Hematopoietic multipotent progenitor cell treated with erythropoietin and hydrocortisone succinate and interleukin-3 and kit ligand, for 17 days (in vitro differentiated cells): ENCODE measurements around the gene GLIS1.

Experiments used
- DNase-seq: peaks from one replicate; pipeline ENCODE4 v3.0.0-alpha.2; 2015; ENCODE audit warnings: low spot score

GLIS1 gene

GRCh38 chr1:53508056-53508990 is 230.6 kb downstream of the GLIS1 start:
- no peak for DNase-seq

DNA sequence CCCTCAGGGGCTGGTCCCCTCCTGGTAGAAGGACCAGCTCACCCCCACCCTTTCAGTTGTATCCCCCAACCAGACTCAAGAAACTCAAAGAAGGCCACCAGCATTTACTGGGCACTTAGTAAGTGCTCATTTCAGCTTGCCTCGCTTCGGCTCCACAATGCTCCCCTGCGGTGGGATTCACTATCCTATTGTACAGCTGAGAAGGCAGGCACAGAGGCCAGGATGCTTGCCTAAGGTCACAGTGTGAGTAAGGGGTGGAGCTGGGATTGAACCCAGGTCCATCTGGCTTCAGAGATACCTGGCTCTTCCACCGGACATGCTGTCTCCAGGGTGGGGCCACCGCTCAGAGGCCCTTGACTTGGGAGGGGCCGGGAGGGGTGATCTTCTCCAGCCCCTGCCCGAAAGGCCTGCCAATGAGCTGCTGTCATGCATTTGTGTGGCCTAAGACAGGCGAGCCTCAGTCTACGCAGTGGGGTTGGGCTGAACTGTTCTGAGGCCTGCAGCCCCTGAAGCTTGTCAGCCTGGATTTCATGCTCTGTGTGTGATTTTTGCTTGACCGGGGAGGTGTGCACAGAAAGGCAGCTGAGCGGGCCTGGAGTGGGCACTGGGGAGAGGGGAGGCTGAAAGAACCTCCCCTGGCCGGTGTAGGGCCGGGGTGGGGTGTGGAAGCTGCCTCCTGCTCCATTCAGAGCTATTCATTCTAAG is 231.7 kb downstream of the GLIS1 start:
- no peak for DNase-seq

GRCh38 chr1:53506355-53507050 is 232.5 kb downstream of the GLIS1 start:
- no peak for DNase-seq

DNA sequence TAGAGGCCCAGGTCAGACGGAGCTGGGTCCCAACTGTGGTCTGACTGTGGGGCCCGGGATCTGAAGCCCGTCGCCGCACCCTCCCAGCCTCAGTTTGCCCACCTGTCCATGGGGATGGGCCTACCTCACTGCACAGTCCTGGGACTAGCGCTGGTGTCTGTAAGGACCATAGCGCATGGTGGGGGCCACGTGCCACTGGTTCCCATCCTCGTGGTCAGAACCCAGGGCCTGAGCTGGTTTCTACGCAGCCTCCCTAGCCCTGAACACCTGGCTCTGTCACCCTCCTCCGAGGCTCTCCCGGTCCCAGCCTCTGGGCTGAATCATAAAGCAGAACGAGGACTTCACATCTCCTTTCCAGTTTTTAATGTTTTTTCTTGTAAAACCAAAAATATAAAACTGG is 233.1 kb downstream of the GLIS1 start:
- no peak for DNase-seq

- DNase-seq, result no peak
Observed at GRCh38 chr1:53505401-53505800, 233.6 kb downstream of the GLIS1 start.

DNA sequence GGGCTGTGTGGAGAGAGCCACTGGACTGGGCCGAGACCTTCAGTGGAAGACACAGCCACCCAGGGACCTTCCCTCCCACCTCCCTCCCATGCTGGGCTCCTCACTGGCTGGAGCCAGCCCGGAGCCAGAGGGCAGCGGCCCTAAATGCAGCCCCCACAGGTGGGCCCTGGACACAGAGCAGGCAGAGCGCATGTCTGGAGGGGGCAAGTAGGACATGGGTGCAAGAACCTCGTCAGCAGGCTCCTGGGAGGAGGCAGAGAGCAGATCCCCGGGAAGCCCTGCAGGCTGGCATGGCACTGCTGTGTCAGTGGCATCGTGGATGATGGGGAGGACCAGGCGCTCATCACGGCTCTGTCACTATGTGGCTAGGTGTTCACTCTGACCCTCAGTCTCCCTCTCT is 234.1 kb downstream of the GLIS1 start:
- DNase-seq, result no peak

- no peak for DNase-seq
Observed at GRCh38 chr1:53503433-53504217, 235.3 kb downstream of the GLIS1 start.

GRCh38 chr1:53502641-53503432 is 236.1 kb downstream of the GLIS1 start:
- no peak for DNase-seq

GRCh38 chr1:53501065-53502005 is 237.6 kb downstream of the GLIS1 start:
- no peak for DNase-seq

DNA sequence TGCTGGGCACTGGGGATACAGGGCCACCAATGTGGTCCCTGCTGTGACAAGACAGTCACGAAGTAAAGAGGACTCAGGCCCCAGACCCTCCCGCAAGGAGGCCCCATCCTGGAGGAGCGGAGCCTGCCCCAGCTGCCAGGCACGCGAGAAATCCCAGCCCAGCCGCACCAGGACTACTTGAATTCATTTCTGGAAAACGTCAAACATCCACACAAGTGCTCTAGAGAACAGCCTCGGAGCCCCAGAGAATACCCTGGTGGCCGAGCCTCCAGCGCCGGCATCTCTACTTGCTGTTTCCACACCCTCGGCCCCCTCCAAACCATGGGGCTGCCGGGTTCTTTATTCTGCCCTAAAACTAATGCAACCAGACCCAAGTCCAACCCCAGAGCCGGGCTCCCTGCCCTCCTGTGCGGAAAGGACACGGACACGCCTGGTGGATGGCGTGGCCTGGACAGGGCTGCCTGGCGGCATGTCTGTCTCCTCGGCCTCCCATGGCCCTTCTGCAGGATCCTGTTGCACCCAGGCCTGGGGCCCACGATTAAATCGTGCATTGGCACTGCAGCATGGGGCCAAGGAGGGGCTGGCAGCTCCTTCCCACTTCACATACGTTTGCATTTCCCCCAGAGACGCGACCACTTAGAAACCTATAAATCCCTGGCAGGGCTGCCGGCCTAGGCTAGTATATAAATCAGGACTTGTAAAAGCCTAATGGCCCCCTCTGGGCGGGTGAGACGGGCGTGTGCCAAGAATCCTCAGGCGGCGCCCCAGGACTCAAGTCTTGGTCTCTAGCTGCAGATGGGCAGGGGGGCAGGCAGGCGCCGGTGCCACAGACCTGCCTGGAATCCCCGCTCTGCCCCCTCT is 238.5 kb downstream of the GLIS1 start:
- DNase-seq, result no peak

- DNase-seq, result no peak
Observed at GRCh38 chr1:53499257-53500203, 239.4 kb downstream of the GLIS1 start.

DNA sequence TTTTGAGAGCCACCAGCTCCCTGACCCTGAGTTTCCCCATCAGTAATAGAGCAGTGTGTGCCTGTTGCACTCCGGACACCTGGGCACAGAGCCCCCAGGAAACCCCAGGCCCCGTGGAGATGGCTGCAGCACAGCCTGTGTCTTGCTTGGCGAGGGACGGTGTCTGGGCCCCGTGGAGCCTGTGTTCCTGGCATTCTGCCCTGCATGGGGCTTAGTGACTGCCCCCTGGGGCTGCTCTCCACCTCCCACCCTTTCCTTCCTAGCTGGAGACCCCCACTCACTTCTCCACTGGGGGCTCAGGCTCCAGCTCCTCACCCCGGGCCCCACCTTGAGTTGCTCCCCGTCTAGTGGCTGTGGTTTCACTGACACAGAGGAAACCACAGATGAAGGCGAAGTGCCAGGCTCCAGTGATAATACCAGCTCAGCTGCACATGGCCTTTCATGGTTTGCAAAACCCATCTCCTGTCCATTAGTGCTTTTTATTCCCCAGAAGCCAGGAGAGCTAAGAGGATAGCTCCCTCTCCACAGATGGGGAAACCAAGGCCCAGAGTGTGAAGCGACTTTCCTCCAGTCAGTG is 240.3 kb downstream of the GLIS1 start:
- no peak for DNase-seq

- DNase-seq, result no peak
Observed at GRCh38 chr1:53495633-53496345, 243.2 kb downstream of the GLIS1 start.

GRCh38 chr1:53490351-53490750 is 248.6 kb downstream of the GLIS1 start:
- DNase-seq, result no peak

- DNase-seq, result no peak
Observed at GRCh38 chr1:53486395-53487026, 252.5 kb downstream of the GLIS1 start.
